Natural killer cell (primary cell): ENCODE data around the gene INPP5F. TPM values are rescaled to one million over a fixed set of nuclear protein-coding genes. Genes with fewer than 3 reads are reported as not detected.
"Not testable (repeated sequence)": the region's sequence is repeated elsewhere in the genome, so short reads cannot be mapped to it uniquely, and the experiment has no call there.

Experiments used
- ATAC-seq, 3 donors: fragments of 150-1000 bp in 2 of 3; fragments of 200-7000 bp in 1 of 3; cut with Tn5 transposase; 1 replicate in 1 of 3; 2 replicates in 2 of 3; pipeline ENCODE4 v1.10.0; 2021; ENCODE audit warnings: mild to moderate bottlenecking in 2 of 3, moderate library complexity in 2 of 3
- DNase-seq, 2 donors: peaks; one replicate each; pipeline versions ENCODE4 v3.0.0 to v3.0.0-alpha.2; 2013 to 2021; ENCODE audit warnings: mixed read lengths in 1 of 2
- H3K27ac ChIP-seq: one replicate; pipeline ENCODE4 v1.5.1; 2013; ENCODE audit warnings: mild to moderate bottlenecking, low read length
- H3K27me3 ChIP-seq: one replicate; pipeline ENCODE4 v1.6.1; 2013; ENCODE audit warnings: low read length; ENCODE audit not compliant: control insufficient read depth, insufficient read depth
- H3K36me3 ChIP-seq: one replicate; pipeline ENCODE4 v1.6.1; 2013; ENCODE audit warnings: low read length; ENCODE audit not compliant: control insufficient read depth, insufficient read depth
- H3K4me1 ChIP-seq: one replicate; pipeline ENCODE4 v1.6.1; 2013; ENCODE audit warnings: low read length; ENCODE audit not compliant: control insufficient read depth, insufficient read depth
- H3K4me3 ChIP-seq: one replicate; pipeline ENCODE4 v1.5.1; 2013; ENCODE audit warnings: low read length
- H3K9me3 ChIP-seq: one replicate; pipeline ENCODE4 v1.6.1; 2013; ENCODE audit warnings: low read length; ENCODE audit not compliant: control insufficient read depth, insufficient read depth
- H3K27ac Mint-ChIP-seq, 2 donors: one replicate each; pipeline ENCODE4 v1.8.0; 2022; ENCODE audit warnings: mild to moderate bottlenecking in 2 of 2, mixed read lengths in 2 of 2, moderate library complexity in 1 of 2
- H3K27me3 Mint-ChIP-seq, 2 donors: one replicate each; pipeline ENCODE4 v1.8.0; 2022; ENCODE audit warnings: low read depth in 2 of 2, mixed read lengths in 2 of 2
- H3K36me3 Mint-ChIP-seq: one replicate; pipeline ENCODE4 v1.8.0; 2022; ENCODE audit warnings: mixed read lengths
- H3K4me1 Mint-ChIP-seq, 2 donors: one replicate each; pipeline ENCODE4 v1.8.0; 2022; ENCODE audit warnings: mixed read lengths in 2 of 2
- H3K4me3 Mint-ChIP-seq: one replicate; pipeline ENCODE4 v1.8.0; 2022; ENCODE audit warnings: mild to moderate bottlenecking, moderate library complexity, mixed read lengths
- H3K9me3 Mint-ChIP-seq, 2 donors: one replicate each; pipeline ENCODE4 v1.8.0; 2022; ENCODE audit warnings: mixed read lengths in 2 of 2
- CTCF ChIP-seq: fragments of 200-600 bp; IDR thresholded peaks from one replicate; pipeline ENCODE4 v1.8.0; 2022; ENCODE audit warnings: antibody characterized with exemption
- WGBS: methylation state at CpG from one replicate; pipeline ENCODE4 v1.1.7; 2013; ENCODE audit warnings: missing lambda C conversion rate; ENCODE audit not compliant: insufficient coverage; 5-methylcytosine and 5-hydroxymethylcytosine counted together
- intact Hi-C: fragments of 100-400 bp; cut with micrococcal nuclease; formaldehyde crosslinking; loops from one replicate; pipeline ENCODE4 v1.14.2; 2022
- total RNA-seq, 4 donors: library from RNA; stranded (reverse); fragments of 120-200 nt in 1 of 4; gene quantifications; one replicate each; pipeline versions ENCODE4 v1.2.3 to v1.2.4, GENCODE V29; 2013 to 2022

INPP5F gene
- total RNA-seq, 3 donors from 2014 or later (not counting 1 experiment from before 2014, with no cell fraction given), result 12.8 to 18.2 (median 15.8) TPM

DNA sequence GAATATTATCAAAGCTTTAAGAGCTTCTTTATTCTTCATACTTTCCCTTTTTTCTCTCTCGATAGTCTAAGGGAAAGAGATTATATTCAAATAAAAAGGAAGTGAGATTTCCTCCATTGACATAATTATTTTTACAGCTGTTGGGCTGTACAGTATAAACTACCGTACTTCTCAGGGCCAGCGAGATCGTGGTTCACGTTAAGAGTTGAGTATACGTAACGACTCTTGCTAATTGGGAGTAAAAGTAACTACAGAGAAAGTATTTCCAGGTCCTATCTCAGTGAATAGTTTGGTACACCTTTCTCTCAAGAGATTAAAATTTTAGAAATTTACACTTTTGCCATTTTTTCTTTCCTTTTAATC lies 57.8 kb downstream of the INPP5F start:
- Histone ChIP-seq H3K36me3 (no peaks in the 10 kb centered on the region), H3K9me3 (no peaks in the 10 kb centered on the region), H3K4me3 (no peak overlapping the region), H3K4me1 (peaks cover 13% of the 10 kb centered on the region), H3K27me3 (no peaks in the 10 kb centered on the region), H3K27ac (no peak overlapping the region)
- no peaks in the 10 kb centered on the region for H3K27me3 Mint-ChIP-seq
- peaks cover 24 to 34% of the 10 kb centered on the region in 2 donors for H3K4me1 Mint-ChIP-seq
- no peak for DNase-seq
- no peaks in the 10 kb centered on the region for H3K9me3 Mint-ChIP-seq
- ATAC-seq, result no peak
- intact Hi-C loops, result no loop called here
- H3K27ac Mint-ChIP-seq, result peak overlapping the region in 1 of 2 donors; percentile 59
- peak overlapping the region; percentile 48 for H3K4me3 Mint-ChIP-seq
- 30% methylated on average over 6 of the region's 7 CpGs for WGBS
- TF ChIP-seq CTCF, result no peak
- no peaks in the 10 kb centered on the region for H3K36me3 Mint-ChIP-seq

- H3K4me1 Mint-ChIP-seq, result peaks cover 24 to 34% of the 10 kb centered on the region in 2 donors
- 0% methylated on average over 3 of the region's 7 CpGs for WGBS
Observed at GRCh38 chr10:119784340-119785067, 58.7 kb downstream of the INPP5F start.

GRCh38 chr10:119786117-119786769 lies 60.4 kb downstream of the INPP5F start:
- intact Hi-C loops, result no loop called here
- no peaks in the 10 kb centered on the region for H3K27me3 Mint-ChIP-seq
- Histone ChIP-seq H3K4me3 (no peak overlapping the region), H3K4me1 (peaks cover 13% of the 10 kb centered on the region), H3K36me3 (no peaks in the 10 kb centered on the region), H3K9me3 (no peaks in the 10 kb centered on the region), H3K27me3 (no peaks in the 10 kb centered on the region), H3K27ac (no peak overlapping the region)
- H3K9me3 Mint-ChIP-seq, result no peaks in the 10 kb centered on the region
- H3K4me1 Mint-ChIP-seq, result peaks cover 24 to 34% of the 10 kb centered on the region in 2 donors
- no peak overlapping the region for H3K27ac Mint-ChIP-seq
- H3K4me3 Mint-ChIP-seq, result peak overlapping the region; percentile 38
- DNase-seq, result peak in 1 of 2 donors; percentile 9
- ATAC-seq, result peak; percentile 42 to 65 (median 62)
- H3K36me3 Mint-ChIP-seq, result no peaks in the 10 kb centered on the region
- TF ChIP-seq CTCF, result no peak
- WGBS, result 100% methylated on average over 1 of the region's 5 CpGs

More at GRCh38 chr10:119784340-119785067, 58.7 kb downstream of the INPP5F start:
- Histone ChIP-seq H3K36me3 (no peaks in the 10 kb centered on the region), H3K27me3 (no peaks in the 10 kb centered on the region), H3K4me1 (peaks cover 13% of the 10 kb centered on the region), H3K27ac (no peak overlapping the region), H3K4me3 (no peak overlapping the region), H3K9me3 (no peaks in the 10 kb centered on the region)
- TF ChIP-seq CTCF, result no peak
- peak in 1 of 2 donors; percentile 46 for DNase-seq
- peak; percentile 56 to 78 (median 70) for ATAC-seq
- no peaks in the 10 kb centered on the region for H3K27me3 Mint-ChIP-seq
- no peaks in the 10 kb centered on the region for H3K9me3 Mint-ChIP-seq
- H3K4me3 Mint-ChIP-seq, result peak overlapping the region; percentile 74
- peak overlapping the region; percentile 3 to 44 for H3K27ac Mint-ChIP-seq
- H3K36me3 Mint-ChIP-seq, result no peaks in the 10 kb centered on the region
- intact Hi-C loops, result no loop called here

DNA sequence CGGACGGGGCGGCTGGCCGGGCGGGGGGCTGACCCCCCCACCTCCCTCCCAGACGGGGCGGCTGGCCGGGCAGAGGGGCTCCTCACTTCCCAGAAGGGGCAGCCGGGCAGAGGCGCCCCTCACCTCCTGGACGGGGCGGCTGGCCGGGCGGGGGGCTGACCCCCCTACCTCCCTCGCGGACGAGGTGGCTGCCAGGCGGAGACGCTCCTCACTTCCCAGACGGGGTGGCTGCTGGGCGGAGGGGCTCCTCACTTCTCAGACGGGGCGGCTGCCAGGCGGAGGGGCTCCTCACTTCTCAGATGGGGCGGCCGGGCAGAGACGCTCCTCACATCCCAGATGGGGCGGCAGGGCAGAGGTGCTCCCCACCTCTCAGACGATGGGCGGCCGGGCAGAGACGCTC lies 69.3 kb downstream of the INPP5F start:
- intact Hi-C loops, H3K4me1 Mint-ChIP-seq, H3K27me3 ChIP-seq, H3K9me3 Mint-ChIP-seq, H3K36me3 Mint-ChIP-seq, H3K4me3 ChIP-seq, DNase-seq, H3K27ac Mint-ChIP-seq, H3K4me3 Mint-ChIP-seq, H3K27me3 Mint-ChIP-seq, H3K9me3 ChIP-seq, ATAC-seq, H3K4me1 ChIP-seq, H3K27ac ChIP-seq, H3K36me3 ChIP-seq: not testable (repeated sequence)
- WGBS, result 99% methylated on average over 21 of the region's 32 CpGs
